Stimulated activated naive B cell treated with anti-CD40 and anti-IgM and Interleukin-4, amounts not matched to agents 10 μg/mL and 1 μg/mL and 100 μg/mL, for 72 hours (primary cell): ENCODE measurements around the gene MPG.
"Not testable (repeated sequence)": the region's sequence is repeated elsewhere in the genome, so short reads cannot be mapped to it uniquely, and the experiment has no call there.

ENCODE experiments used
- ATAC-seq, 2 donors: fragments of 150-1000 bp; cut with Tn5 transposase; replicated peaks; 2 replicates each; pipeline ENCODE4 v1.10.0; 2021; ENCODE audit warnings: moderate library complexity in 1 of 2
- DNase-seq: peaks from one replicate; pipeline ENCODE4 v3.0.0; 2021
- H3K27ac Mint-ChIP-seq: one replicate; pipeline ENCODE4 v1.8.0; 2022; ENCODE audit warnings: mild to moderate bottlenecking, mixed read lengths
- H3K27me3 Mint-ChIP-seq, 2 donors: one replicate each; pipeline ENCODE4 v1.8.0; 2022; ENCODE audit warnings: mixed read lengths in 2 of 2
- H3K36me3 Mint-ChIP-seq, 2 donors: one replicate each; pipeline ENCODE4 v1.8.0; 2022; ENCODE audit warnings: mixed read lengths in 2 of 2, mild to moderate bottlenecking in 1 of 2
- H3K4me1 Mint-ChIP-seq, 2 donors: one replicate each; pipeline ENCODE4 v1.8.0; 2022; ENCODE audit warnings: mixed read lengths in 2 of 2, mild to moderate bottlenecking in 1 of 2
- H3K4me3 Mint-ChIP-seq, 2 donors: one replicate each; pipeline ENCODE4 v1.8.0; 2022; ENCODE audit warnings: mild to moderate bottlenecking in 2 of 2, mixed read lengths in 2 of 2, moderate library complexity in 1 of 2
- H3K9me3 Mint-ChIP-seq, 2 donors: one replicate each; pipeline ENCODE4 v1.8.0; 2022; ENCODE audit warnings: mixed read lengths in 2 of 2, mild to moderate bottlenecking in 1 of 2

The MPG gene, protein sequence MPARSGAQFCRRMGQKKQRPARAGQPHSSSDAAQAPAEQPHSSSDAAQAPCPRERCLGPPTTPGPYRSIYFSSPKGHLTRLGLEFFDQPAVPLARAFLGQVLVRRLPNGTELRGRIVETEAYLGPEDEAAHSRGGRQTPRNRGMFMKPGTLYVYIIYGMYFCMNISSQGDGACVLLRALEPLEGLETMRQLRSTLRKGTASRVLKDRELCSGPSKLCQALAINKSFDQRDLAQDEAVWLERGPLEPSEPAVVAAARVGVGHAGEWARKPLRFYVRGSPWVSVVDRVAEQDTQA

DNA sequence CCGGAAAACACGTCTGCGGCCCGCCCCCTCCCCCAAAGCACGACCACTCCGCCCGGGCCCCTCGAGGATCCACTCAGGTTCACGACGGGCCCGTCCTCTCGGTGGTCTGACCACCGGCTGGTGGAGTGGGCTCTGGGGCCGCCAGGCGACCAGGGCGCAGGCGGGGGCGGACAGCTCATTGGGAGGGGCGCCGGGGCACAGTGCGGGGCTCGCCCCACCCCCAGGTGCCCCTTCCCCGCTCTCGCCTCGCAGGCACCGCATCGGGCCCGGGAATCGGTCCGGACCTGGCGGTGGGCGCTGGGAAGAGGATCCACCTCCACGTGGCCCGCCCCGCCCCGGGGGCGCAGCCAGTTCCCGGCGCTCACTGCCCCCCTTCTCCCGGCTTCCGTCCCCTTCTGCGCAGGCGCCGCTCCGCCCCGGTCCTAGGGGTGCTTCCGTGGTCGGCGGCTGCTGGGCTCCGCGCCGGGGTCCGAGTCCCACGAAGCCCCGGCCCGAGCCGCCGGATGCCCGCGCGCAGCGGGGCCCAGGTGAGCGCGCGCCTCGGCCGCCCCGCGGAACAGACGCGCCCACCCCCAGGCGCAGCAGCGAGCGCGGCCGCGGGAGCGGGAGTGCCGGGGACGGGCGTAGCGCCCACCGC is at the start of gene MPG:
Gene MPG, plus strand, starts transcription at position 419 of the 637 bp plus-strand sequence. Its CDS starts 85 bp downstream, at position 504.
- H3K27me3 Mint-ChIP-seq, result peaks cover 16 to 21% of the 10 kb centered on the region in 2 donors
- peaks cover 38 to 53% of the 10 kb centered on the region in 2 donors for H3K4me1 Mint-ChIP-seq
- H3K27ac Mint-ChIP-seq, result peak within 1 kb of the TSS; percentile 94
- H3K9me3 Mint-ChIP-seq, result no peaks in the 10 kb centered on the region
- H3K36me3 Mint-ChIP-seq, result peaks cover 20% of the 10 kb centered on the region in 2 donors
- peak within 1 kb of the TSS; percentile 88 to 92 for H3K4me3 Mint-ChIP-seq
- ATAC-seq (peak; percentile 77 to 84), DNase-seq (peak; percentile 80)

DNA sequence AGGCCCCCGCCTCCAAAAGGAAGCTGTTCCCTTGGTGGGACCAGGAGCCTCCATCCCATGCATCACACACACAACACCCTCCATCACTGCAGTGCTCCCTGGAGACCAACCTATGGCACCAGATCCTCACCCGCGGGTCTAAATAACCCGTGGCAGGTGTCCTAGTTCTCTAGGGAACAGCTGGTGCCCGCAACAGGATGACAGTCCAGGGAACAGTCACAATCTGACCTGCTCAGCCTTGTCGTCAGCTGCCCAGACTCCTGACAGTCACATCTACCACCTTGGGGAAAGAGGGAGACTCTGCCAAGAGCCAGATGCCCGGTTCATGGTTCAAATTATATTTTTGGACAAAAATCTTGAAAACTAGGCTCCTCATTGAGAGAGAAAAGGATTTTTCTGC is 47.4 kb upstream of the MPG start:
- not testable (repeated sequence) for ATAC-seq, DNase-seq, H3K4me3 Mint-ChIP-seq, H3K9me3 Mint-ChIP-seq, H3K27me3 Mint-ChIP-seq
- H3K27ac Mint-ChIP-seq, result peak overlapping the region; percentile 51
- peaks cover 23 to 46% of the 10 kb centered on the region in 2 donors for H3K4me1 Mint-ChIP-seq
- H3K36me3 Mint-ChIP-seq, result peaks cover 5 to 19% of the 10 kb centered on the region in 2 donors

GRCh38 chr16:33154-33876 is 44.7 kb upstream of the MPG start:
- peak overlapping the region; percentile 94 for H3K27ac Mint-ChIP-seq
- not testable (repeated sequence) for DNase-seq

DNA sequence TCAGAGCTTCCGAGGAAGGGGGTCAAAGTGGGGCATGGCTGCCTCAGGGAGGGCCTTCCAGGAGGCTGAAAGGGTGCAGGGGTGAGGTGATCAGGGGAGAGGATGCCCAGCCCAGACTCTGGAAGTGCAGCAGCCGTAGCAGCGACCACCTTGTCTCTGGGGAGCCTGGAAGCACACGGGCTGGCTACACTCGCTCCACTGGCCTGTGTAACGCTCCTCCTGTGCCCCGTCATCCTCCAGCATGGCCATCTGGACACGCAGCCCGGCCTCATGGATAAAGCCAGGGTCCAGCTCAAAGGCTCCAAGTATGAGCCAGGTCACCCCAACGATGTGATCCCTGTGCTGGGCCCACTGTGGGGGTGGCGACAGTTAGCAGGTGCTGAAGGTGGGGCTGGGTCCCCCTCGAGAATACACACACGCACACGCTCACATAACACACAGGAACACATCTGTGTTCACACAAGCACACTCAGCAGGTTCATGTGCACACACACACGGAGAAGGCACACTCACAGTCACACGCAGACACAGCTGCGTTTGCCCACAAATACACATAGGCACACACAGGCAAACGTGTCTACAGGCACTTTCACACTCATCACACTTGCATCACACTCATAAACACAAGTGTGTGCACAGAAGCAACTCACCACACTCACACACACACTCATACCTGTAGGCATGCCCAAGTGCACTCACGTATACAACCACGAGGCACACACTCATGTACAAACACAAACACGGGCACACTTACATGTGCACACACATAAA is 44.0 kb upstream of the MPG start:
- peak overlapping the region; percentile 70 to 75 for H3K4me3 Mint-ChIP-seq
- peaks cover 8 to 39% of the 10 kb centered on the region in 2 donors for H3K36me3 Mint-ChIP-seq
- DNase-seq (no peak), ATAC-seq (no peak)
- H3K27ac Mint-ChIP-seq, result peak overlapping the region; percentile 94
- no peaks in the 10 kb centered on the region for H3K9me3 Mint-ChIP-seq
- H3K4me1 Mint-ChIP-seq, result peaks cover 53 to 80% of the 10 kb centered on the region in 2 donors
- no peaks in the 10 kb centered on the region for H3K27me3 Mint-ChIP-seq

More at GRCh38 chr16:33154-33876, 44.7 kb upstream of the MPG start:
- ATAC-seq, H3K9me3 Mint-ChIP-seq, H3K27me3 Mint-ChIP-seq: not testable (repeated sequence)
- Mint-ChIP-seq H3K36me3 (peaks cover 8 to 34% of the 10 kb centered on the region in 2 donors), H3K4me3 (peak overlapping the region; percentile 47 to 68), H3K4me1 (peaks cover 45 to 72% of the 10 kb centered on the region in 2 donors)

GRCh38 chr16:34648-34987 is 43.4 kb upstream of the MPG start:
- DNase-seq (no peak), ATAC-seq (peak; percentile 15 to 16)
- Mint-ChIP-seq H3K36me3 (peaks cover 11 to 44% of the 10 kb centered on the region in 2 donors), H3K27me3 (no peaks in the 10 kb centered on the region), H3K9me3 (no peaks in the 10 kb centered on the region), H3K4me3 (peak overlapping the region; percentile 70 to 75), H3K27ac (peak overlapping the region; percentile 94), H3K4me1 (peaks cover 58 to 85% of the 10 kb centered on the region in 2 donors)

GRCh38 chr16:35011-35677 is 42.9 kb upstream of the MPG start:
- Mint-ChIP-seq H3K4me3 (peak overlapping the region; percentile 70 to 75), H3K27ac (peak overlapping the region; percentile 94), H3K36me3 (peaks cover 11 to 44% of the 10 kb centered on the region in 2 donors), H3K4me1 (peaks cover 58 to 84% of the 10 kb centered on the region in 2 donors), H3K9me3 (no peaks in the 10 kb centered on the region), H3K27me3 (no peaks in the 10 kb centered on the region)
- DNase-seq, result peak; percentile 49
- ATAC-seq, result peak; percentile 81 to 84

DNA sequence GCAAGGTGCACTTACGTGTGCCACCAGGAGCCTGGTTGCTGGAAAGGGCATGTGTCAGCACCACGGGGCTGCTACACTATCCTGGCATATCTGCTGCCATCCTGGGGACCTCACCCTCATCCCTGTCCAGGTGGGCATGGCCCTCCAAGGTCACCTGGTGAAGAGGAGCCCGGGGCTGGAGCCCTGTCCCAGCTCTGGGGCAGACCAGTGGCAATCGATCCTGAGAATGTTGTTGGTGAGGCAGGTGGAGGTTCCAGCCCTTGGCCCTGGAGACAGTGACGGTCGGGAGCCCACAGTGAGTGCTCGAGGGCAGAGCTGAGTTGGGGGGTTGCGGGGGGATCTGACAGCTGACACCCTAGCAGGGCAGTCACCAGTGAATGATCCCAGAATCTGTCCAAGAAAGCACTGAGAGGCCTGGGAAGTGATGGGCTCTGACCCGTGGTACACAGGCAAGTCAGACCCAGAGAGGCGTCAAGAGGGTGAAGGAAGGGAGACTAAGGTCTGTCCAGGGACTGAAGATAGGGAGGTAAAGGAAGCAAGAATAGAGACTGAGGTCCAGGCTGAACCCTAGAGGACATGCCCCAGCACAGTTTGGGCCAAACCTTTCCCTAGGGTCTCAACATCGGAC is 42.2 kb upstream of the MPG start:
- Mint-ChIP-seq H3K4me1 (peaks cover 56 to 77% of the 10 kb centered on the region in 2 donors), H3K27me3 (no peaks in the 10 kb centered on the region), H3K9me3 (no peaks in the 10 kb centered on the region), H3K27ac (peak overlapping the region; percentile 94), H3K36me3 (peaks cover 11 to 41% of the 10 kb centered on the region in 2 donors), H3K4me3 (peak overlapping the region; percentile 40 to 70)
- ATAC-seq (no peak), DNase-seq (no peak)

DNA sequence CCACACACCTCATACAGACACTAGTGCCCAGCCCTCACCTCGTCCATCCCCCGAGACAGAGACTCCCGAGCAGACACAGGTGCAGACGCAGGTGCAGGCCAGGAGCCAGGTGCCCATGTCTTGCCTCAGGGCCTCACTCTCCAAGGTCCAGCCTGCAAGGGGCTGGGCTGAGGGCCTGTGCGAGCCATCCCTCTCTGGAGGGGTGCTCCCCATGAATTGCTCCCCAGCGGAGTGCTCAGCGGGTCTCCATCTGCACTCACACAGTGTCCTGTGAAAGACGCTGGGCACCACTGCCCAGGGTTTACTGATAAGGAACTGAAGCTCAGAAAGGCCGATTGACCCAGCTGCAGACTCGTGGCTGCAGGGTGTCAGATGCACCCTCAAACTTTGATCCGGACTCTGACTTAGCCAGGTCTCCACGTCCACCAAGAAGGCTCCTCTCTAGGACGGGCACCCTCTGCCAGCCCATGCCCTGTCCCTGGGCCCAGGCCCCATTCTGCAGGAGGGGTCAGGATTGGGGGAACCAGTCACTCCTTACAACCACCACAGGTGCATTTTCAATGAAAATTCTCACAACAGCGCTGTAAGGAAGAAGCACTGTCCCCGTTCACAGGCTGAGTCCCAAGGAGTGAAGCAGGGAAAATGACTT is 41.6 kb upstream of the MPG start:
- Mint-ChIP-seq H3K27ac (peak overlapping the region; percentile 94), H3K9me3 (no peaks in the 10 kb centered on the region), H3K36me3 (peaks cover 11 to 46% of the 10 kb centered on the region in 2 donors), H3K27me3 (no peaks in the 10 kb centered on the region), H3K4me3 (peak overlapping the region in 1 of 2 donors; percentile 40), H3K4me1 (peaks cover 61 to 76% of the 10 kb centered on the region in 2 donors)
- ATAC-seq (no peak), DNase-seq (no peak)

DNA sequence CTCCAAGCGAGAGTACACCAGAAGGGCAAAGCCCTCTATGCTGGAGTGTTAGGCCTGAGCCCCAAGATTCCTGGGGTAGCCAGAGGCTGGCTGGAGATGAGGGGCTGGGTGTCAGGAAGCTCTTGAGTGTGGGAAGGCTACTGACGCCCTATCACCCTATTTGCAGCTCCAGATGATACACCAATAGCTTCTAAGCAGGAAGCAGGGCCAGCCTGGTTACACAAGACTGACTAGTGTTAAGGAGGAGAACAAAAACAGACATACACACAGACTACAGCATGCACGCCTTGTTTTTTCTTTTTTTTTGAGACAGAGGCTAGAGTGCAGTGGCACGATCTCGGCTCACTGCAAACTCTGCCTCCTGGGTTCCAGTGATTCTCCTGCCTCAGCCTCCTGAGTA is 40.5 kb upstream of the MPG start:
- Mint-ChIP-seq H3K4me3 (no peak overlapping the region), H3K27me3 (no peaks in the 10 kb centered on the region), H3K9me3 (no peaks in the 10 kb centered on the region), H3K36me3 (peaks cover 19 to 57% of the 10 kb centered on the region in 2 donors), H3K27ac (peak overlapping the region; percentile 89), H3K4me1 (peaks cover 68 to 74% of the 10 kb centered on the region in 2 donors)
- ATAC-seq (no peak), DNase-seq (no peak)

- H3K27me3 Mint-ChIP-seq, DNase-seq, ATAC-seq, H3K9me3 Mint-ChIP-seq: not testable (repeated sequence)
- peaks cover 73 to 77% of the 10 kb centered on the region in 2 donors for H3K4me1 Mint-ChIP-seq
- peaks cover 25 to 64% of the 10 kb centered on the region in 2 donors for H3K36me3 Mint-ChIP-seq
- H3K27ac Mint-ChIP-seq, result peak overlapping the region; percentile 89
- H3K4me3 Mint-ChIP-seq, result peak overlapping the region in 1 of 2 donors; percentile 27
Observed at GRCh38 chr16:38206-38605, 39.8 kb upstream of the MPG start.

GRCh38 chr16:38941-39892 is 38.8 kb upstream of the MPG start:
- H3K27ac Mint-ChIP-seq, result peak overlapping the region; percentile 81
- peaks cover 28 to 66% of the 10 kb centered on the region in 2 donors for H3K36me3 Mint-ChIP-seq
- H3K9me3 Mint-ChIP-seq, result no peaks in the 10 kb centered on the region
- no peaks in the 10 kb centered on the region for H3K27me3 Mint-ChIP-seq
- peak; percentile 78 for DNase-seq
- H3K4me3 Mint-ChIP-seq, result peak overlapping the region; percentile 26 to 36
- peaks cover 67 to 68% of the 10 kb centered on the region in 2 donors for H3K4me1 Mint-ChIP-seq
- peak; percentile 90 to 92 for ATAC-seq
